Lower leg skin (tissue), 4 donors: ENCODE measurements around the gene FMO5. TPM values are rescaled to one million over a fixed set of nuclear protein-coding genes. Genes with fewer than 3 reads are reported as not detected.

ENCODE experiments used
- DNase-seq, 2 donors: peaks; one replicate each; pipeline ENCODE4 v3.0.0-alpha.2; 2019; ENCODE audit warnings: low spot score in 2 of 2
- H3K4me3 ChIP-seq: fragments of 200-600 bp; sonication (generic); 2 replicates; pipeline ENCODE4 v1.5.1; 2017; ENCODE audit warnings: mild to moderate bottlenecking, low read depth; ENCODE audit not compliant: poor library complexity, severe bottlenecking
- CTCF ChIP-seq, 3 donors: fragments of 450-650 bp; IDR thresholded peaks; one replicate each; pipeline ENCODE4 v1.5.1; 2016; ENCODE audit warnings: antibody characterized with exemption in 3 of 3, mild to moderate bottlenecking in 3 of 3, moderate library complexity in 2 of 3
- POLR2A ChIP-seq, 2 donors: fragments of 450-650 bp; IDR thresholded peaks; one replicate each; pipeline ENCODE4 v1.6.1; 2016 to 2017; ENCODE audit warnings: antibody characterized with exemption in 2 of 2, mild to moderate bottlenecking in 1 of 2, moderate library complexity in 1 of 2
- WGBS, 2 donors: methylation state at CpG; one replicate each; pipeline ENCODE4 v1.1.5; 2018; 5-methylcytosine and 5-hydroxymethylcytosine counted together
- intact Hi-C: fragments of 100-400 bp; cut with DNase I; formaldehyde crosslinking; loops from one replicate; pipeline ENCODE4 v1.15.0; 2023; ENCODE audit warnings: low total_unique reads
- total RNA-seq, 4 donors: library from RNA; depleted of rRNA; stranded (reverse); fragments of >200 nt; gene quantifications; one replicate each; pipeline ENCODE4 v1.1.0, GENCODE V29; 2016

The FMO5 gene
- total RNA-seq = 10 to 100 TPM; 17.2 to 41.9 (median 27.4) TPM

GRCh38 chr1:147225193-147225730 is at the start of gene FMO5:
TSS of gene FMO5 (minus strand) at chr1:147225339. CDS start at chr1:147225029, 310 bp downstream.
- intact Hi-C loops = no loop called here
- peak; percentile 79 to 93 for DNase-seq
- H3K4me3 ChIP-seq = peak within 1 kb of the TSS; percentile 47
- no peak for TF ChIP-seq CTCF (IDR thresholded peaks at IDR 0.05)
- no peak for TF ChIP-seq POLR2A (IDR thresholded peaks at IDR 0.05)
- 0 to 1% methylated on average over 17 of the region's 17 CpGs for whole genome bisulfite sequencing, 2 donors

- H3K4me3 ChIP-seq = no peak overlapping the region
- peak in 1 of 2 donors; percentile 24 for DNase-seq
- no peak for TF ChIP-seq CTCF (IDR thresholded peaks at IDR 0.05)
- no peak for TF ChIP-seq POLR2A (IDR thresholded peaks at IDR 0.05)
- intact Hi-C loops = no loop called here
- WGBS, 2 donors = 30 to 34% methylated on average over 6 of the region's 6 CpGs
Measured at GRCh38 chr1:147273409-147274336, 48.5 kb upstream of the FMO5 start.

- no peak overlapping the region for H3K4me3 ChIP-seq
- intact Hi-C loops = no loop called here
- 58 to 65% methylated on average over 3 of the region's 3 CpGs for WGBS, 2 donors
- TF ChIP-seq POLR2A (IDR thresholded peaks at IDR 0.05) = no peak
- no peak for TF ChIP-seq CTCF (IDR thresholded peaks at IDR 0.05)
- no peak for DNase-seq
Measured at GRCh38 chr1:147272042-147272441, 46.9 kb upstream of the FMO5 start.

GRCh38 chr1:147270721-147271120 is 45.6 kb upstream of the FMO5 start:
- no peak for TF ChIP-seq CTCF (IDR thresholded peaks at IDR 0.05)
- no peak for TF ChIP-seq POLR2A (IDR thresholded peaks at IDR 0.05)
- intact Hi-C loops = no loop called here
- 53 to 57% methylated on average over 2 of the region's 2 CpGs for WGBS, 2 donors
- H3K4me3 ChIP-seq = no peak overlapping the region
- DNase-seq = no peak

GRCh38 chr1:147267711-147268110 is 42.6 kb upstream of the FMO5 start:
- no peak overlapping the region for H3K4me3 ChIP-seq
- DNase-seq = no peak
- TF ChIP-seq CTCF (IDR thresholded peaks at IDR 0.05) (no peak), POLR2A (IDR thresholded peaks at IDR 0.05) (no peak)
- 95 to 96% methylated on average over 4 of the region's 4 CpGs for WGBS, 2 donors
- intact Hi-C loops = no loop called here
